ENCODE results near the gene ROR2.

ROR2 gene

DNA sequence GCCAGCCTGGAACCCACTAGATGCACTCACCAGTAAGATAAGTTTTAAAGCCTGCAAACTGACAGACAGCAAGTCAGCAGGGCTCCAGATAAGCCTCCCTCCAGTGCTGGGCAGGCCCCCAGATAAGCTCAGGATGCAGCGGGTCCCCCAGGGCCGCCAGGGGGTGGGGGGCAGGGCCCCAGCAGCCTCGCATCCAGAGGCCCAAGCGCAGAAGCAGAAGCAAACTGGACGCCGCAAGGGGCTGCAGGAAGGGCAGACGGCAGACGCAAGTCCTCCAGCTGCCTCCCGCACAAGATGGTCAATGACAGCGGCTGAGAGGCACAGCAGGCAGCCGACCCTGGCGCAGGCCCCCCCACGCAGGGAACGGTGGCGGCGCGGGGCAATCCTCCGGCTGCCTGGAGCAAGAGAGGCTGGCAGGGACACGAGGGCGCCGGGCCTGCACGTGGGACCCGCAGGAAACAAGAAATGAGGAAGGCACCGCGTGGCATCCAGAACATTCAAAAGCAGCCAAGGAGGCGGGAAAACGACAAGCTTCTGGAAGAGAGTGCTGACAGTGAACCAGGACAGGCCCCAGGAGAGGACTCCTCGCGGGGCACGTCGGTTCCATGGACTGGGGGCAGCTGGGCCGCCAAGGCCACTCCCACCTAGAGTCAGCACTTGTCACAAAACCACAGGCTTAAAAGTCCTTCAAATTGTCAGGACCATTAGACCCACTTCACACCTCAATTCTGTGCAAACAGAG, 49.8 kb downstream of the ROR2 start:
- no peak for DNase-seq (ENCODE audit: low spot score)

GRCh38 chr9:91899594-91899993, 50.4 kb downstream of the ROR2 start:
- DNase-seq (ENCODE audit: low spot score) = no peak

DNA sequence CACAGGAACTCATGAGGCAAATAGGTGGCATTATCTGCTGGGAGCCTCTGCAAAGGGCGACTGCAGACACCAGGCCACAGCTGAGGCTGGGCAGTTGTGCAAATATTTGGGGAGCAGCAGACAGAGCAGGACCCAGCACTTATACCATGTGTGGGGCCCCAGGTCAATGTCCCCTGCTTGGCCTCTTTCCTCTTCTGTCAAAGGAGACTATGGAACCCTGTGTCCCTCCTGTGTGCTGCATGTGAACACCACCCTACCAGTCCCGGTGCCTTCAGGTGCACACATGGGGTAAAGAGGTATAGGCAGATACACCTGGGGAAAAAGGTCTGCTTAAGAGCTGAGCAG, 50.8 kb downstream of the ROR2 start:
- no peak for DNase-seq (ENCODE audit: low spot score)

GRCh38 chr9:91898451-91899218, 51.4 kb downstream of the ROR2 start:
- DNase-seq (ENCODE audit: low spot score) = no peak

- no peak for DNase-seq (ENCODE audit: low spot score)
Observed at GRCh38 chr9:91897201-91897600, 52.8 kb downstream of the ROR2 start.

- no peak for DNase-seq (ENCODE audit: low spot score)
Observed at GRCh38 chr9:91896513-91897121, 53.4 kb downstream of the ROR2 start.

DNA sequence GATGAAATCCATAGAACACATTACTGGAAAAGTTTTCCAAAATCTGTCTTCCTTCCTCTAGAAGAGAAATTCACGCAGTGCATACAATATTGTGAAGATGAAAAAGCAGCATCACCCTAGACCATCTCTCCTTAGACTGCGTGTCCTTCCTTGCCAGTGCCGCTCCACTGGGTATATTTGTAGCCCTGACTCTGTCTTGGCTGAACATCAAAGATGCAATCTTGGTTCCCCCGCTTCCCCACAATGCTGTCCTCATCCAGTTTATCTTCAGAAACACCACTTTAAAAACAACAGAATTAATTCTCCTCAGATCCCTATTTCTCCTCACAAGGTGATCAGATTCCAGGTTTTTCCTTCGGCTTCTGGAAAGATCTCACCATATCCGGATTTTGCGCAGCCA, 53.9 kb downstream of the ROR2 start:
- DNase-seq (ENCODE audit: low spot score) = no peak

- DNase-seq (ENCODE audit: low spot score) = no peak
Observed at GRCh38 chr9:91894536-91894935, 55.5 kb downstream of the ROR2 start.

DNA sequence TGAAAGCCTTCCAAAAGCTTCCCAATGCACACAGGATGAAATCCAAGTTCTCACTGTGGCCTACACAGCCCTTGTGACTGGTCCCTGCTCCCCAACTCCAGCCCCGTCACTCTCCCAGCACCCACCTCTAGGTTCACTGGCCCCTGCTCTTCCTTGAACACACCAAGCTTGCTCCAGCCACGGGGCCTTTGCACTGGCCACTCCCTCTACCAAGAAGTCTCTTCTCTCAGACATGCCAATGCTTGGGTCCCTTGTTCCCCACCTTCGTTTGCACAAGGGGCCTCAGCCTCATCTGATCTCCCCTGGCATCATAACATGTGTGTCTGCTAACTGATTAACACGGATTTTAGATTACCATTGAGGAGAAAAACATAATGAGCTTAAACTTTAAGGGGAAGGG, 56.0 kb downstream of the ROR2 start:
- DNase-seq (ENCODE audit: low spot score) = no peak

DNA sequence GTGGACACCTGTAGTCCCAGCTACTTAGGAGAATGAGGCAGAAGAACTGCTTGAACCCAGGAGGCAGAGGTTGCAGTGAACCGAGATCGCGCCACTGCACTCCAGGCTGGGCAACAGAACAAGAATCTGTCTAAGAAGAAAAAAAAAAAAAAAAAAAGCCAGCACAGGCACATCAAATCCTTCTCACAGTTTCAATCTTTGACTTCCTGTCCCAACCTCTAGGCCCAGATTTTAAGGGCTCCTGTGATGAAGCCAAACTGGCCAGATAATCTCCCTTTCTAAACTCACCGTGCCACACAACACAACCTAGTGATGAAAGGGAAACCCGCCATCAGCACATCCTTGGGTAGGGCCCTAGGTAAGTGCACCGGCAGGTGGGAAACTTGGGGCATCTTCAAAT, 58.1 kb downstream of the ROR2 start:
- no peak for DNase-seq (ENCODE audit: low spot score)

- no peak for DNase-seq (ENCODE audit: low spot score)
Observed at GRCh38 chr9:91890662-91891061, 59.4 kb downstream of the ROR2 start.

DNA sequence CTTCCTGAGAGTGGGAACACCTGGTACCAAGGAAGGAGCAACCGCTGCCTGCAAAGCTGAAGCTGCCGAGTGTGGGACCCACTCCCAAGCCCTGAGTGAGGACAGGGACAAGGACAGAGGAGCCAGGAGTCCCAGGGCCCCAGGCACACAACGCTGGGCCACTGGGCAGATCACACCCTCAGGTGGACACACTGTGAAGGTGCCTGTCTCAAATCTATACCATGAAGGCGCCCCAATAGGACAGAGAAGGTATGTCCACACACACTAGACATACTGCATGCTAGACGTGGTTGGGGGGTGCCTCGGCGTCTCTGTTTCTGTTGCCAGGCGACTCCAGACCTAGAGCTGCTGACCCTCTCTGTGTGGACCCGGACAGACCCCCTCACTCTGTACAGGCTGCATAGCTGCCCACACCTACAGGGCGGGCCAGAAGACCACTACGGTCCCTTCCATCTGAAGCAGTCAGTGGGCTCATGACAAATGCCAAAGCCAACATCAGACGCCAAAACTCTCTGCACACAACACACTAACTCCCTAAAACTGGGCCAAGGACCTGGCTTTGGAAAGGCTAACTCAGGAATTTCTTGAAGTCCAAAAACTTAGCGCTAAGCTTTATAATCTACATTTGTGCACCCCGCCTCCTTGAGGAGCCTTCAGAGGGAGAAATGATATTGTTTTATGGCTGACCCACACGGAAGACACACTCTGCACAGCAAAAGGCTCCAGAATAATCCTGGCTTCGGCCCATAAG, 60.7 kb downstream of the ROR2 start:
- DNase-seq (ENCODE audit: low spot score) = no peak

GRCh38 chr9:91886414-91887076, 63.5 kb downstream of the ROR2 start:
- DNase-seq (ENCODE audit: low spot score) = no peak

- DNase-seq (ENCODE audit: low spot score) = no peak
Observed at GRCh38 chr9:91885746-91886413, 64.1 kb downstream of the ROR2 start.

GRCh38 chr9:91884696-91885687, 65.0 kb downstream of the ROR2 start:
- DNase-seq (ENCODE audit: low spot score) = peak; percentile 49

GRCh38 chr9:91884153-91884552, 65.9 kb downstream of the ROR2 start:
- DNase-seq (ENCODE audit: low spot score) = no peak

DNA sequence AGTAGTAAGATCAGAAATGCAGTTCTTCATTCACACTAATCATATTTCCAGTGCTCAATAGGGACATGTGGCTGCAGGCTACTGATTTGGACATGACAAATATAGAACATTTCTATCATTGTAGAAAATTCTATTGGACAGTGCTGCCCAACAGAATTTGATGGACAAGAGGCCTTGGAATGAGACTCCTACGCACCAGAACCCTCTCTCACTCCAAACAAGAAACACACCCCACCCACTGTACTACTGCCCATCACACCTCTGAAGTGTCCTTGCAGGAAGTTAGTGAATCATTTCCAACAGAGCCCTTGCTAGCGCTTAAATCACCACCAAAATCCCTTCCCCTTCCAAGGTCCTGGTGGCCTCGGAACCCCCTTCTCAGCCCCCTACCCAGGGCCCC, 66.5 kb downstream of the ROR2 start:
- no peak for DNase-seq (ENCODE audit: low spot score)

- DNase-seq (ENCODE audit: low spot score) = no peak
Observed at GRCh38 chr9:91882627-91883026, 67.4 kb downstream of the ROR2 start.

DNA sequence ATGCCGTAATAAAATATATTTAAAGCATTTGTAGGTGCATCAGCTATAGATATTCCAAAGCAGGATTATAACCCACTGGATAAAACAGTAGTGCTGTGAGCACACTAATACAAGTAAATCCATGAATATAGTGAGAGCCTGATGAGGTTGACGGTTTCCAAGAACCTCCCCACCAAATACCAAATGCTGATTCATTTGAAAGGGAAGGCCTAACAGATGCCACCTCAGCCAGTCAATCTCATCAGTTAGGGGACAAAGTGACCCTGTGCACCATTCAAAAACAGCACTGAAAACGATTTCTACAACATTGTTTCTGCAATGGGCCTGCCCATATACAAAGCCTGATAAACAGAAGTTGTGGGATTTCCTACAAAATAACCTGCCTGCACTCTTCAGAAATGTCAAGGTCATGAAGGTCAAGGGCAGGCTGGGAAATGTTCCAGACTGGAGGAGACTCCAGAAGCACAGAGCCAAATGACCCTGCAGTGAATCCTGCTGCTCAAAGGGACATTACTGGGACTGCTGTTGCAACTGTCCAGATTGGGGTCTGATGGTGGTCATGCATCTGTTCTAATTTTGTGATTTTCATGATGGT, 69.6 kb downstream of the ROR2 start:
- DNase-seq (ENCODE audit: low spot score) = no peak

- no peak for DNase-seq (ENCODE audit: low spot score)
Observed at GRCh38 chr9:91879231-91879630, 70.8 kb downstream of the ROR2 start.
